Measurements from ENCODE around the gene SLX4IP.

DNA sequence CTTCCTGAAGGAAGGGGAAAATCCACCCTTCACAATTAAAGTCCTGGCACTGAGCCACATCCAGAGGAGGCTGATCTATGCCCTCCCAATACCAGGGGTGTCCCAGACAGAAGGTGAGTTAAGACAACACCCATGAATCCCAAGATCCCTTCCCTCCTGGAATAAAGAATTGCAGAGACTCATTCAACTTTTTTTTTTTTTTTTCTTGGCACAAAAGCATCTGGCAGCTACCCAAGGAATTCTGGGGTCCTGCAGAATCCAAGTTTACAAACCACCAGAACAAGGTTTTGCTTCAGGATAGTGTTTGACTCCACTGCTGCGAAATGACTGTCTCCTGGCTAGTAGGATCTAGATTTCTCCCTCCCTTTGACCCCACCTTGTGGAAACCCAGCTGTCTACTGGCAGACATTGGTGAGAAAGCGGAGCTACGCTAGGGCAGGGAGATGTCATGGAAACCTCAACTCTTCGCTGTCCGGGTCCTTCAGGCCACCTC is 201.3 kb downstream of the SLX4IP start:
- TF ChIP-seq EP300 (IDR thresholded peaks at IDR 0.05; ENCODE audit: borderline replicate concordance) (no peak), TCF12 (IDR thresholded peaks at IDR 0.05; ENCODE audit: low read depth) (no peak), TAF1 (IDR thresholded peaks at IDR 0.05; ENCODE audit: low read depth) (no peak), CREB1 (IDR thresholded peaks at IDR 0.05; ENCODE audit: low read depth) (no peak), CEBPB (IDR thresholded peaks at IDR 0.05) (no peak), RAD21 (IDR thresholded peaks at IDR 0.05; ENCODE audit: low read depth) (no peak), EGR1 (IDR thresholded peaks at IDR 0.05) (no peak), TEAD4 (IDR thresholded peaks at IDR 0.05) (no peak), YY1 (IDR thresholded peaks at IDR 0.05; ENCODE audit: low read depth) (no peak), FOXM1 (IDR thresholded peaks at IDR 0.05; ENCODE audit: borderline replicate concordance, low read depth) (no peak), ZBTB7A (IDR thresholded peaks at IDR 0.05; ENCODE audit: low read depth) (no peak)
- TF ChIP-seq, protein P1, sequence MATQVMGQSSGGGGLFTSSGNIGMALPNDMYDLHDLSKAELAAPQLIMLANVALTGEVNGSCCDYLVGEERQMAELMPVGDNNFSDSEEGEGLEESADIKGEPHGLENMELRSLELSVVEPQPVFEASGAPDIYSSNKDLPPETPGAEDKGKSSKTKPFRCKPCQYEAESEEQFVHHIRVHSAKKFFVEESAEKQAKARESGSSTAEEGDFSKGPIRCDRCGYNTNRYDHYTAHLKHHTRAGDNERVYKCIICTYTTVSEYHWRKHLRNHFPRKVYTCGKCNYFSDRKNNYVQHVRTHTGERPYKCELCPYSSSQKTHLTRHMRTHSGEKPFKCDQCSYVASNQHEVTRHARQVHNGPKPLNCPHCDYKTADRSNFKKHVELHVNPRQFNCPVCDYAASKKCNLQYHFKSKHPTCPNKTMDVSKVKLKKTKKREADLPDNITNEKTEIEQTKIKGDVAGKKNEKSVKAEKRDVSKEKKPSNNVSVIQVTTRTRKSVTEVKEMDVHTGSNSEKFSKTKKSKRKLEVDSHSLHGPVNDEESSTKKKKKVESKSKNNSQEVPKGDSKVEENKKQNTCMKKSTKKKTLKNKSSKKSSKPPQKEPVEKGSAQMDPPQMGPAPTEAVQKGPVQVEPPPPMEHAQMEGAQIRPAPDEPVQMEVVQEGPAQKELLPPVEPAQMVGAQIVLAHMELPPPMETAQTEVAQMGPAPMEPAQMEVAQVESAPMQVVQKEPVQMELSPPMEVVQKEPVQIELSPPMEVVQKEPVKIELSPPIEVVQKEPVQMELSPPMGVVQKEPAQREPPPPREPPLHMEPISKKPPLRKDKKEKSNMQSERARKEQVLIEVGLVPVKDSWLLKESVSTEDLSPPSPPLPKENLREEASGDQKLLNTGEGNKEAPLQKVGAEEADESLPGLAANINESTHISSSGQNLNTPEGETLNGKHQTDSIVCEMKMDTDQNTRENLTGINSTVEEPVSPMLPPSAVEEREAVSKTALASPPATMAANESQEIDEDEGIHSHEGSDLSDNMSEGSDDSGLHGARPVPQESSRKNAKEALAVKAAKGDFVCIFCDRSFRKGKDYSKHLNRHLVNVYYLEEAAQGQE (IDR thresholded peaks at IDR 0.05; ENCODE audit: low read depth): no peak
- TF ChIP-seq, protein P2, sequence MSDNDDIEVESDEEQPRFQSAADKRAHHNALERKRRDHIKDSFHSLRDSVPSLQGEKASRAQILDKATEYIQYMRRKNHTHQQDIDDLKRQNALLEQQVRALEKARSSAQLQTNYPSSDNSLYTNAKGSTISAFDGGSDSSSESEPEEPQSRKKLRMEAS (IDR thresholded peaks at IDR 0.05): no peak
- TF ChIP-seq, protein P3, sequence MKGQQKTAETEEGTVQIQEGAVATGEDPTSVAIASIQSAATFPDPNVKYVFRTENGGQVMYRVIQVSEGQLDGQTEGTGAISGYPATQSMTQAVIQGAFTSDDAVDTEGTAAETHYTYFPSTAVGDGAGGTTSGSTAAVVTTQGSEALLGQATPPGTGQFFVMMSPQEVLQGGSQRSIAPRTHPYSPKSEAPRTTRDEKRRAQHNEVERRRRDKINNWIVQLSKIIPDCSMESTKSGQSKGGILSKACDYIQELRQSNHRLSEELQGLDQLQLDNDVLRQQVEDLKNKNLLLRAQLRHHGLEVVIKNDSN (IDR thresholded peaks at IDR 0.05): no peak
